HG03521 (cell line): ENCODE measurements around the gene NKX3-2.

ENCODE experiments used
- ATAC-seq: cut with Tn5 transposase; IDR thresholded peaks from one replicate; pipeline ENCODE4 v1.9.1; 2021; ENCODE audit warnings: mild to moderate bottlenecking, moderate library complexity; ENCODE audit not compliant: unreplicated experiment

The NKX3-2 gene

DNA sequence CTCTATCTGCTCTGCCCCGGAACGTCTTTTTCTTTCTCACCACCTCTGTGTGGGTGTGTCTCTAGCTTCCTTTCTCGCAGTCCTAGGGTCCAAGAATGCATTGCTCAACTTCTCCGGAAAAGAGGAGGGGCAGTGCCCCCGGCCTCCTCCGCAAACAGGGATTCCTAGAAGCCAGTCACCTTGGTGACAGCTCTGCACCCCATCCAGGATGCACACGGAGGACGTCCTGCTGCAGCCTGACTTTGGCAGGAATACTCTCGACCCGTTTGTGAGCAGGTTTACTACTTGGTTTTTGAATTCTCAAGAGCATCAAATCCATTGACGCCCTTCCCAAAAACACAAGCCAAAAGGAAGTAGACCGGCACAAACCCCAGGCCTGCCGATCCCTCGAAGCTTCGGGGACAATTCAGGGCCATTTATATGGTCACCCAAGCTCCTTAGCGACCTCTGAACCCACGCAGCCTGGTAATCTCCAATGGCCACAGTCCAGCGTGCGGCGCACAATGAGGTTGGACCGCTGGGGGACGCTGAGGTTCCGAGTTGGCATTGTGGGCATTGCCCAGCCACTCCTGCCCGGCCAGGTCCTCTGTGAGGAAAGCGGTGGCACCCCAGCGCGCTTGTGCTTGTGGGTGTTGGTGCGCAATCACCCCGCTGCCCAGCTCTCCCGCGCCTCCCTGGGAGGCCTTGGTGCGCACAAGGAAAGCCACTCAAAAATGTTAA is 9.8 kb downstream of the NKX3-2 start:
- no peak for ATAC-seq

DNA sequence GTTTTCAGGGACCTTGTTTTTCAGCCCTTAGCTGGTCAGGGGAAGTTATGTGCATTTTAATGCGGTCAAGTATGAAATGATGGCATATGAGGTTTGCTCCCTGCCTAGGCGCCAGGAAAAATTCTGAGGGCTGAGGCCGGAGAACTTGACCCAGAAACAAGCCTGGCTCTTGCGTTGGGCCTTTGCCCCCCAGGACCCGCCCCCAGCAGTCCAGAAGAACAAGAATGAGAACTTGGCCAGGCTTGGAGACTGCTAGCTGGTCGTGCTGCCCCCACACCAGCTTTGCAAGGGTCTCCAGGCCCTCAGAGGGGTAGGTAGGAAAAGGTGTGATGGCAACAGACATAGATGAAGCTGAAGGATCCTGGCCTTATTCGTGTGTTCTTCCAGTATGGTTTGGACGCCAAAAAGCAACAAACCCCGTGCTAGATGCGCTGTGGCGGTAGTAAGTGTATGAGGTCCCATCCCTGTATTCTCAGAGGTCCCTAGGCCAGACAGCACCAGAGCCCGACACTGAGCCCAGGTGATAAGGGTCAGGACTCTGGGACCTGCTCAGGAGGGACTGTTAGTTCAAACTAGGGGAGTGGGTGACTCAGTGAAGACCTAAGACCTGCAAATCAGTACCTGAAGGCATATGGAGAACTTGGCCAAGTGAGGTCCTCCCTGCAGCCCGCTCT is 10.5 kb downstream of the NKX3-2 start:
- no peak for ATAC-seq

DNA sequence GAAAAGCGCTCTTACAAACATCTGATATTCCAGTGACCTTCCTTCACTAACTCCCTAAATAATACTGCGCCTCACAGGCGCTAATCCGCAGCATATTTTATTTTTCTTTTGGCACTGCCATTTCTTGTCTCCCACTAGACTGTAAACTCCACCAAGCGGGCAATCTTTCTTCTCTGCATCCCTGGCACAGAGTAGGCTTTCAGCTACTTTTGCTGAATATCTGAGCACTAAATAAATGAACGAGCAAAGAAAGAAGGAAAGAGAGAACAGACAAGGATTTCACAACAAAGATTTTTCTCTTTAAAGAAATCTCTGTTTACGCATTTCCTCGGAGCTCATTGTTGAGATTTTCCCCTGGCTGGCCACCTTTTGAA is 12.7 kb downstream of the NKX3-2 start:
- ATAC-seq = no peak

- no peak for ATAC-seq
These were observed 13.3 kb downstream of the NKX3-2 start for GRCh38 chr4:13530823-13531624.

GRCh38 chr4:13529128-13529919 is 15.0 kb downstream of the NKX3-2 start:
- no peak for ATAC-seq

DNA sequence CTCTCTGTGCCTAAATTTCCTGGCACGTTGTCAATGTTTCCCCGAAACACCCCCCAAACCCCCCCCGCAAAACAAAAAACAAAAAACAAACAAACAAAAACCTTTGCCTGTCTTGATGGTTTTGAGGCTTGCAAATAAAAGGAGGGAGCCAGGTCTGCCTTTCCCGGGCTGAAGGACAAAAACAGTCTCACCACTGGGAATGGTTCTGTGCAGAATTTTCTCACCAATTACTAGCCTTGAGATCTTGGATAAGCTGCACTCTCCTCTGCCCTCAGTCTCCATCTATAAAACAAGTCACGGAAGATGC is 15.5 kb downstream of the NKX3-2 start:
- no peak for ATAC-seq

DNA sequence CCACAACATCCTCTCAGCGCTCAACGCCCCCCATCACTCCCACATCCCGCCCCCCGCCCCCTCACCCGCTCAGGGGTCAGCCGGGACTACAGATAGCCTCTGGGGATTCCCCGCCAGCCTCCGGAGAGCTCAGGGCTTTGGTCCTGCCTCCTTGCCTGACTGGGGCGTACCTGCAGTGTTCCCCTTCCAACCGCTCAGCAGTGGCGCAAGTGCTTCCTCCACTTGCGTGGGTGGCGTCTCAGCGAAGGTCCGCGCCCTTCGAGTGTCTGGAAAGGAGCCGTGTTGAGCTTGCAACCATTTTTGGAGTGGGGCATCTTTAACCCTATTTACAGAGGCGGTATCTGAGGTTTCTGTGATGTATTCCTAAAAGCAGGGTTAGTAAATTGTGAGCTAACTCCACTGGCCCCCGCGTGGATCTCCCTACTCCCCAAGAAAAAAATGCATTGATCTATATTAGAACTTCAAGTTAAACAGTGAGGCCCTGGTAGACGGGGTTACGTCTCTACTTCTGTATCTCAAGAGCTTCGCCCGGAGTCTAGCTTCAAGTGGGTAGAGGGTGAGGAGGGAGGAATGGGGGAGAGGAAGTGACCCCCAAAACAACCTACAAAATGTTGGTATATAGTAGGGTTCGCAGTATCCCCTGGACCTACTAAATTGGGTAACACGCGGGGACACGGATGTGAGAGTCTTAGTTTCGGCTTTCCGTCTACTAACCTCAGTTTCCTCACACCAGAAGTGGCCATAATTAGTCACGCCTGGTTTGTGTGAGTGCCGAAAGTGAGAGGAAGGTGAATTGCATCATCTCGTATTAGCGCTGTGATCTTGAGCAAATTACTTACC is 16.1 kb downstream of the NKX3-2 start:
- peak; percentile 84 for ATAC-seq

GRCh38 chr4:13527192-13527980 is 16.9 kb downstream of the NKX3-2 start:
- no peak for ATAC-seq

- ATAC-seq = no peak
These were observed 17.6 kb downstream of the NKX3-2 start for GRCh38 chr4:13526658-13527057.

DNA sequence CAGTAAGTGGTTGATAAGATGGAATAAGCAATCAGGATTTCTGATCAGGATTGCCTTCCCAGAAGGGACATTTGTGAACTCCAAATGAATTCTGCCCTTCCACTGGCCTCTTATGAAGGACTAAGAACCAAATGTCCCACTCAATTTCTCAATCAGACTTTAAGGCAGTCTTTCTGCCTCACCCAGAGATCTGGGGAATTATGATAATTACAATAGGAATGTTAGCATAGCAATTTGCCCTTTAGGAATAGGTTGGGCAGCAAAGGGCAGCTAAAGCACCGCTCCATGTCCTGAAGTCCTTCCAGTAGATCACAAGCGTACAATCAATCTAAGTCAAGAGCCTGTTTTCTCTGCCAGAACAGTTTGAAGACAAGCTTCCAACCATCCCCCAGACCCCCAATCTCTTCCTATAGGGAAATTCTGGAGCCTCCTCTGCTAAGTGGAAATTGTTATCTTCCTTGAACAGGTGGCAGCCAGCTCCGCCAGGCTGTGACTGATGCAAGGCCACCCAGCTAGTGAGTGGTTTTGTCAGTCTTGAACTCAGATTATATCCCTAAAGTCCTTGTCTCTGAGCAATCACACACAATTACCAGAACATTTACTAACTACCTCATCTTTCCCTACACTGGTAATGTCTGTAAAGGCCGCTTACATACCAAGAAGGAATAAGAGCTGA is 18.6 kb downstream of the NKX3-2 start:
- no peak for ATAC-seq

- no peak for ATAC-seq
These were observed 19.6 kb downstream of the NKX3-2 start for GRCh38 chr4:13524504-13525243.

DNA sequence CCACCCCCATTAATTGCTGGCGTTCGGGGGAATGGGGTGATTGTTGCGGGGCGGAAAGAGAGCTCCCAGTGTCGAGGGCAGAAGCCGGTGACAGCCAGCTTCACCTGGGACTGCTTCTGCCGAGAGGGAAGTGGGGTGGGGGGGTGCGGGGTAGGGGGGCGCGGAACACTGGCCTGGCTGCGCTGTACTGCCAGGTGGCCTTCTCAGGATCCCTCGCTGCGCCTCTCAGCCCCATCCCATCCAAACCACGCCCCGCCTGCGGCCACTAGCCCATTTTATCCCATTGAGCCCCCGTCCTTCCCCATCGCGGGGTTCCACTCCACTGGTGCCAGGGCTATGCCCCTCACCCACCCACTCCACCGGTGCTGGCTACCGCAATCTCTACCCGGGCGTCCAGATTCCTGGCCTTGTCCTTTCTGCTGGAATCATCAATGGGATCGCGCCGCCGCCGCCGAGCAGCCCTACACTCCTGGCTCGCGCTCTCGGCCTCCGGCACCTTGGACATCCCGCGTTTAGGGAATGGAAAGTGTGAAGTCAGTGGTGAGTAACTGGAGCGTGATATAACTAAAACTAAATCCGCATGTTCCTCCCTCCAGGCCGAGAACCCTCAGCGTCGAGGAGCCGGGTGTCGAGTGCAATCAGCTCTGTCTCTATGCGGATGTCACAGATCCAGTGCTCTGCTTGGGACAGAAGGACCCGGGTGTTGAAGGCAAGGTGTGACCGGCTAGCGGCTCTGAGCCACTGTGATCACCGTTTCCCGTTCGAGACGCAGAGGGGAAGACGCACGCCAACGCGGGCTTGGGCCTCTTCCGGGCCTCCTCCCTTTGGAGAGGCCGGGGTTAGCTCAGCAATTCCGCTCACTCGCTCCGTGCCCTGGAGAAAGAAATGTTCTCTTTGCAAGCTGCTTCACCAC is 20.5 kb downstream of the NKX3-2 start:
- ATAC-seq = no peak

DNA sequence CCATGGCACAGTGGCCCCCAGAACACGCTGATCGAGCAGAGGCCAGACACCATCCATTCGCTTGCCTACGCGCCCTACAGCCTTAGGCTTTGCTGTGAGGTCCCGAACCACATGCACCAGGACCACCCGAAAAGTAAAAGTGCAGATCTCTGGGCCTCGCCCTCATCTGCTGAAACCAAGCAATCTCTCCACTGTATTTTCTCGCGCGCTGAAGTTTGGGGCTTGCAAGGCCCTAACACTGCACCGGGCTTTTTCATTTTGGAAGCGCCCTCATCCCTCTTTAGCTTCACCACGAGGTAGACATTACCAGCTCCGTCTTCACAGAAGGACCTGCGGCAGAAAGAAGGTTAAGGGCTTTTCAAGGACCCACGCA is 21.2 kb downstream of the NKX3-2 start:
- no peak for ATAC-seq

DNA sequence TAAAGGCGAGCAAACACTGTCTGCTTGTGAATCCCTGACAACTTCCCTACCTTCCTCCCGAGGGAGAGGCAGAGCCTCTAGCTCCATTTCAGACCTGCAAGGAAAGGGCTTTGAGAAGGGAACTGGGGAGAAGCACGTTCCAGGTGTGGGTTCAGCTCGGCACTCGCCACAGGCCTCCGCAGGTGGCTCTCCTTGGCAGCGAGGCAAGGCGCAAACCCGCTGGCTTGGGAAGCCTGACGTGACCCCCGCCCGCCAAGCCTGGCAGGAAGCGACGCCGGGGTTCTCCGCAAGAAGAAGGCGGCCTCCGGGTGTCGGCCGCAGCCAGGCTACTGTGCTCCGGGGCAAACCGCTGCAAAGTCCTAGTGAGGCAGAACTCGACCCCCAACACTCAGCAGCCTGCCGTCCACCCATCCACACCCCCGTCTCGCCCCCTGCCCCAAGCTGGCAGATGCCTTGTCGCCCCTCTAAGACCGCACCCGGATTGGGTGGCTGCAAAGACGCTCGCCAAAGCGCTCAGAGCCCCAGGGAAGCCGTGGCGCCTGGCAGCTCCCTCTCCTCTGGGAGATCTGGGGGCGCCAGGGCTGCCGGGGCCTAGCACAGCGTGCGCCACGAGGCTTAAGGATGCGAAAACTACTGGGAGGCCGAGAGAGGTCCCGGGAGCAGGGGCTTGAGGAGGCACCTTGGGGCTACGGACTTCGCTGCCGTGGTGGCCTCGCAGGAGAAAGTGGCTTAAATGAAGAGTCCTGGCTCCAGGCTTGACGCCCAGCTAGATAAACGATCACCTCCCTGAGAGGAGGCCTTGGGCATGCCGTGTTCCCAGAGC is 21.8 kb downstream of the NKX3-2 start:
- no peak for ATAC-seq

GRCh38 chr4:13521047-13521446 is 23.3 kb downstream of the NKX3-2 start:
- ATAC-seq = no peak

DNA sequence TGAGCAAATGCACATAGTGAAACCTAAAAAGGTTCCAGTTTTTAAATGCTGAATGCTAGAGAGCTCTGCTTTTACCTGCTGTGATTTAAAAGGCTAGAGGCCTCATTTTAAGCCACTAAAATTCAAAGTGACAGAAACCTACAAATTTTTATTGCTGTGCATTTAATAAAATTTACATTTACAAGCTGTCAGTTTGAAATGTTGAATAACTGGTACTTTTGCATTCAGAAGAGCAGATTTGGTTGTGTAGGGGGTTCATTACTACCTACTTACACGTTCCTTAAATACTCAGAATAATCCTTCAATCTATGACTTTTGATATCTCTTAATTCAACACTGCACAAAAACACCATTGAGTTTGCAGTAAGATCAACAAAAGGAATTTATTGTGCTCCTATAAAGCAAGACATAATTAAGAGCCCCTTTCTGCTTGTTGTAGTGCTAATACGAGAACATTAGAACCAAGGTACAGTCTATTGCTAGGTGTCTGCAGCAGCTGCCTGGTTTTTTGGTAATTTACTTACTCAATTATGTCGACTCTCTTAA is 27.9 kb downstream of the NKX3-2 start:
- ATAC-seq = no peak
